Muscle layer of colon (tissue), 2 donors: ENCODE data around the gene PGAP6.

Experiments
- H3K27ac ChIP-seq: one replicate; pipeline ENCODE4 v1.7.0; 2013; ENCODE audit warnings: low read depth, mild to moderate bottlenecking, low read length, moderate library complexity
- H3K27me3 ChIP-seq, 2 donors: one replicate each; pipeline ENCODE4 v1.7.0; 2013; ENCODE audit warnings: low read length in 2 of 2, mild to moderate bottlenecking in 2 of 2; ENCODE audit not compliant: insufficient read depth in 2 of 2, control insufficient read depth in 1 of 2
- H3K36me3 ChIP-seq: one replicate; pipeline ENCODE4 v1.7.0; 2013; ENCODE audit warnings: mild to moderate bottlenecking, low read length; ENCODE audit not compliant: insufficient read depth
- H3K4me1 ChIP-seq: one replicate; pipeline ENCODE4 v1.7.0; 2013; ENCODE audit warnings: mild to moderate bottlenecking, low read length; ENCODE audit not compliant: insufficient read depth
- H3K4me3 ChIP-seq, 2 donors: one replicate each; pipeline ENCODE4 v1.7.0; 2013; ENCODE audit warnings: low read length in 2 of 2, low read depth in 1 of 2, mild to moderate bottlenecking in 1 of 2, moderate library complexity in 1 of 2
- H3K9ac ChIP-seq: one replicate; pipeline ENCODE4 v1.7.0; 2013; ENCODE audit warnings: low read length
- H3K9me3 ChIP-seq: one replicate; pipeline ENCODE4 v1.7.0; 2013; ENCODE audit warnings: mild to moderate bottlenecking, low read length
- donor health status: abdominal sarcoma.
- donor health status: Adenocarcinoma of cecum.

PGAP6 gene

GRCh38 chr16:324201-324450, 57.7 kb downstream of the PGAP6 start:
- Histone ChIP-seq H3K4me1 (peaks cover 4% of the 10 kb centered on the region), H3K4me3 (no peak overlapping the region), H3K9ac (no peak overlapping the region), H3K27me3 (no peaks in the 10 kb centered on the region), H3K27ac (no peak overlapping the region), H3K36me3 (no peaks in the 10 kb centered on the region), H3K9me3 (no peaks in the 10 kb centered on the region)

GRCh38 chr16:322476-323143, 59.2 kb downstream of the PGAP6 start:
- Histone ChIP-seq H3K4me1 (peaks cover 4% of the 10 kb centered on the region), H3K9ac (no peak overlapping the region), H3K9me3 (no peaks in the 10 kb centered on the region), H3K36me3 (no peaks in the 10 kb centered on the region), H3K27me3 (no peaks in the 10 kb centered on the region), H3K4me3 (no peak overlapping the region), H3K27ac (no peak overlapping the region)

GRCh38 chr16:321532-321931, 60.2 kb downstream of the PGAP6 start:
- Histone ChIP-seq H3K9me3 (no peaks in the 10 kb centered on the region), H3K36me3 (no peaks in the 10 kb centered on the region), H3K27ac (no peak overlapping the region), H3K9ac (no peak overlapping the region), H3K4me3 (no peak overlapping the region), H3K27me3 (no peaks in the 10 kb centered on the region), H3K4me1 (peaks cover 4% of the 10 kb centered on the region)
